GM18508 (cell line): ENCODE measurements around the gene ANK2.

ENCODE experiments used
- ATAC-seq: cut with Tn5 transposase; IDR thresholded peaks from one replicate; pipeline ENCODE4 v1.9.1; 2021; ENCODE audit warnings: moderate number of reproducible peaks; ENCODE audit not compliant: insufficient read depth, unreplicated experiment

Gene ANK2

DNA sequence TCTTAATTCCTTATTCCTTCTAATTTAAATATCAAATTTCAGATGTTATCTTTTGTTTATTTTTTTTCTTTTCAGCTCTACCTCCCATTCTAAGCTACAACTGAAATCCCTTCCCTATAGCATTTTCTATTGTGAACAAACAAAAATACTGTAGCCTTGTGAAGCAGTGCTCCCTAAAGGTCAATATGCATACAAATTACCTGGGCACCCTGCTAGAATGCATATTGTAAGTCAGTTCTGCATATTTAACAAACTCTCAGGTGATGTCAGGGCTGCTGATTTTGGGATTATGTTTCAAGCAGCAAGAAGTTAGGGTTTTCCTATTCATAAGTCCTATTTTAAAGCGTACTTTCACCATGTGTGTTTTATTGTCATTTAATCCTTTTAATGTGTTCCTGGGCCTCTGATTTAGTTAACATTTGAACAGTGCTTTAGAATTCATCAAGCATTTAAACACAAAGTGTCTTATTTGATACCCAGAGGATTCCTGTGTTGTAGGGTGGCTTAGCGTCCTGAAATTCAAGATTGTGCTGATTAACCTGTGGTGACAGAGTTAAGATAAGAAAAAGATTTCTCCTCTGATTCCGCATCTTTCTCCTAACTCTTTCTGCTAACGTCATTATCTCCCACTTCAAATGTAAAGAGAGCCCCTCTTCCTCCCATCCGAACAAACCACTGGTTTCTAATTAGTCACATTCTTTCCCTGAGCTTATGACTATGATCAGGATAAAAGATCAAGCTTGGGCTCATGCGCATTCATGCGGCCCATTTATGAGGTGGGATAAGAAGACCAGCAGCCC, 221.3 kb downstream of the ANK2 start:
- no peak for ATAC-seq

DNA sequence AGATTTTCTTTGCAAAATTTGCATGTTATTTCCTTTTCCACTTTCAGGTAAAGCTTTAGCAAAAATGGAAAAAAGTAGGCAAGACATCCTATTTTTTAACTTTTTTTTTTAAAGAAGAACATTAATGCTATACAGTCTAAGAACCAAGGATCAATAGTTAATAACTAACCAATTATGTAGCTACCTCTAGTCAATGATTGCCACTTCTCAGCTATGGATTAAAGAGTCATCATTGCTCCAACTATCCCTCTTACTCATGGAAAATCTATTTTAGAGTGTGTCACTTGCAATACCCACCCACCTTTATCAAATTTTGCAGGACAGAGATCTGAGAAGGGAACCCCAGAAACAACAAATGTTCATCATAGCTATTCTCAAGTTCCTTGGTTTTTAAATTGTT, 223.1 kb downstream of the ANK2 start:
- no peak for ATAC-seq

DNA sequence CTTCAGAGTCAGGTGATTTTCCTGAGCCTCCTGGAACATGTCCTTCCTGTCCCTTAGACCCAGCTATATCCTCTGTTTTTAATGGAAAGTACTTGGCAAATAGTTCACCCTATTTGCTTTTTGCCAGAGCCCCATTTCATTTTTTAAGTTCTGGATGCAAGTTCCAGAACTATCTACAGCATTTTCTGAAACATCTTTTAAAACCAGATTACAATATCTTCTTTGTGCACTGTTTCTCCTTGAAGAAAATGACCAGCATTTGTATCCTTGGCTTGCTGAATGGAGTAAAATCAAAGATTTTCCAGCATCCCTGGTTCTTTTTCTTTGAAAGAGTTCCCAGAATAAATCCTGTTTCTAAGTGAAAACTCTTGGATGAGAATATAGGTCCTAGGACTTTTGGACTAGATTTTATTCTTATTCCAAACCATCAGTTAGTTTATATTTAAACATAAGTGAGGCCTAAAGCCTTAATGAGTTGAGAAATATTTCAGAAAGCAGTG, 224.3 kb downstream of the ANK2 start:
- no peak for ATAC-seq

GRCh38 chr4:113276464-113277170, 227.2 kb downstream of the ANK2 start:
- no peak for ATAC-seq

GRCh38 chr4:113278324-113278934, 229.0 kb downstream of the ANK2 start:
- peak; percentile 96 for ATAC-seq

DNA sequence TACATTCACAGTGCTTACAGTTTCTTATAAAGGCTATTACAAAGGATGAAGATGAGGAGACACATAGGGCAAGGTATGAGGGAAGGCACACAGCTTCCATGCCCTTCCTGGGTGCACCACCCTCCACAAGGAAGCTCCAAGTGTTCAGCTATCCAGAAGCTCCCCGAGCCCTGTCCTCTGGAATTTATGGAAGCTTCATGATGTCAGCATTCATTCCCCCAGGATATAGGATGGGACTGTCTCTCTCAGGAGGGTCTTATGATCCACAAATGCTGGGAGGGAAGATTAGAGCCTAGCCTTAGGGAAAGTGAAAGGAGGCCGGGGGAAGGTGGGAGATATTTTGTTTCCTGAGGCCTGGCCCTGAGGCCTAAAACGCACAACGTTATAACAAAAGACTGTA, 236.0 kb downstream of the ANK2 start:
- no peak for ATAC-seq

- ATAC-seq, result no peak
Observed at GRCh38 chr4:113288257-113288656, 238.8 kb downstream of the ANK2 start.

DNA sequence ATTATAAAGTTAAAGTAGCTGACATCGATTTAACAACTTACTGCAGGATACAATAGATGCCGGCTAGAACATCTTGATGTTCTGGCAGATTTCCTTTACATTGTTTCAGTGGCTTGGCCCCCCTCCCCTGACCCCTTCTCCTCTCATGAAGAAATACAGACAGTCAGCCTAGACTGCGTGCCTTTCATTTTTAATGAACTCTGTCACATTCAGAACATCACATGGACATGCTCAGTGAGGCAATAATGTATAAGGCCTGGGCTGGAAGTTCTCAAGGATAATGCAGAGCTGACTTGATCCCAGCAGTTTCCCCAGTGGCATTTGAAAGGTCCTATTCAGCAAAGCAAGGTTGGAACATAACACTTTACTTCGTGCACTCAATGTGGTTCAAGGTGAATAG, 239.2 kb downstream of the ANK2 start:
- no peak for ATAC-seq

- ATAC-seq, result no peak
Observed at GRCh38 chr4:113289766-113290165, 240.3 kb downstream of the ANK2 start.

DNA sequence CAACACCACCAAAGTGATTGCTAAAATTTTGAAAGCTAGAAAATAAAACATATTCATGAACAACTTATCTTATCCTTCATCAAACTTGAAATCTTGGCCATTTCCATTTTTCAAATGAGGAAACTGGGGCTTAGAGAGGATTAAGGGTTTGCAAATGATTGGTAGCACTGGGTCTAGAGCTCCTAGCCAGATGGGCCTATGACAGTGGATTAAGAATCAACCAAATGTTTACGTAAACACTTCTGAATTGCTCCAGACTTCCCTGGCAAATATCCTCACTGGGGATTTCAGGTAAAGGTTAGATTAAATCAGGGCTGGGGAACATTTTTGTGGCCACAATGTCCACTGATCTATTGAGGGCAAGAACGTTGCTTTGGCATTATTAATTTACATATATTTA, 241.2 kb downstream of the ANK2 start:
- no peak for ATAC-seq

GRCh38 chr4:113292371-113293042, 243.1 kb downstream of the ANK2 start:
- ATAC-seq, result no peak

GRCh38 chr4:113293043-113293560, 243.6 kb downstream of the ANK2 start:
- no peak for ATAC-seq

DNA sequence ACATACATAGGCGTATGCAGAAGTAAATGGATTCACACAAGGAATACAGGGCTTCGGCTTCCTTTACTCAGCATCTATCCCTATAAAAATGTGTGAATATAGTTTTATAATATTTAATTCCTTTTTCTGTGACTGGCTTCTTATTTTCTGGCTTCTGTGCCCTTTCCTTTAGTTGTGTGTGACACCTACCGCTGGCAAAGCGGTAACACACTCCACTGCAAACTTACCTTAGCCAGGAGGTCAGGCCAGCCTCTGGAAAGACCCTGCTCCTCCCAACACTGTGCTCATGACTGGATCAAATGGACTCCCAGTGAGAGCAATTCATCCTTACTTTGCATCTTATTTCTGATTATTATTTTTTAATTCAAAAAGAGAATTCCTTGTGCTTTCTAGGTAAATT, 244.2 kb downstream of the ANK2 start:
- no peak for ATAC-seq

GRCh38 chr4:113294908-113295307, 245.5 kb downstream of the ANK2 start:
- ATAC-seq, result no peak

DNA sequence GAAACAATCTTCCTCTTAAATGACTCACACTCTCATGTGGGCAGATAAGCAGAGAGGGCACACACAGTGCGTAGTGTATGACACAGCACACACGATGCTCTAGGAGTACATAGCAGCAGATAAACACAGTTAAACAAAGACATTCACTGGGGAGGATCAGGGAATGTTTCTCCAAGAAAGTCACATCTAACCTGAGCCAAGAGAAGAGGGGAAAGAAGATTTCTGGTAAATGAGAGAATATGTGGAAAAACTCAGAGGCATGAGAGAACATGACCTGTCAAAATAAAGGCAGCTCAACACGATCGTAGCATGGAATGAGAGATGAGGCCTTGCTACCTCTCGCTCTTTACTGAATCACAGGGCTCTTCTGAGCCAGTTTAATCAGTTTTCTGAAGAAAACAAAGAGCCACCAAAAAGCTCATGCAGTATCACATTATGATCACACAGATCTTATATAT, 251.0 kb downstream of the ANK2 start:
- ATAC-seq, result no peak

DNA sequence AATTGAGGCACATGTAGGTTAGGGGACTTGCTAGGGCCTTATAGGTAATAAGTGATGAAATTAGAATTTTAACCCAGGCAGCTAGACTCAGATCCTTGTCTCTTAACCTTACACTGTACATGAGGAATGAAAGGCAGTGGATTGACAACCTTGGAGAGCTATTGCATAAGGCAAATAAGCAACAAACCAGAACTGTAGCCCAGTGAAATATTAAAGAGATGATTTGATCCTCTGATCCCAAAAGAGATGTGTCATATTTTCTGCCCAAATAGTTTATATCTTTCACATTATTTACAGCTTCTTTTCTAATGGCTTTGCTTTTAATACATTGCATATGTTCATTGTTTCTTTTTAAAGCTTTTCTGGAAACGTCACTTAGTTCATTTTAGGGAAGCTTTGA, 252.6 kb downstream of the ANK2 start:
- ATAC-seq, result no peak

DNA sequence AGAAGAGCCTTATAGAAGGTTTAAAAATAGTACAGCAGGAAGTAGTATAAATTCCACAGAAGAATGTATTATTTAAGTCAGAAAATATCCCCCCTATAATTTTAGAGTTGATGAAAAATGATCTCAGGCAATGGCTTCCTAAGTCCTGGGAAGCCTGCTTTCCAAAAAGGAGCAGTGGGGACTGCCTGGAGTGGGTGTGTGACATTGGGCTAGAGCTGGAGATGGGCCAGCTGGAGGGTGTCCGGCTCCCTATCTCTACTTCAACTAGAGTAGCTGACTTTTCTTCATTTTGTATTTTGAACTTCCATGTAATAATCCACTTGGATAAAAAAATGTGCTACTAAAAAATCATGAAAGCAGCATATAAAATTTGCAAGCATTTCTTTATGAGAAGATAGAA, 253.9 kb downstream of the ANK2 start:
- ATAC-seq, result no peak

- no peak for ATAC-seq
Observed at GRCh38 chr4:113311047-113311446, 261.6 kb downstream of the ANK2 start.

DNA sequence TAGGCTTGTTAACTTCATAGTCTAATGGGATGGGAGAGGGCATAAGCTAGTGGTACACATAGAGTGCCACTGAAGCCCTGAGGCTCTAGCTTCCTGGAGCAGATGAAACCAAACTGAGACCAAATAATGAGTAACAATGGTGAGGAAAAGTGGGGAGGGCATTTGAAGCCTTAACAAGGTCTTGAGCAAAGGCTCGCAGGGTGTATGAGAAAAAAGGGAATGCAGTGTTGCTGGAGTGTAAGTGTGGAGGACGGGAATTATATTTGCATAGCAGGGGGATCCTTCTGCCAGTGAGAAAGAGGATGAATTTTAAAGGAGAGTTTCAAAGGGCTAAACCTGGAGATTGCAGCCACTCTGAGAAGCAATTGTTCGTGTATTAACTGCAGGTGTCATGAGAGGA, 263.1 kb downstream of the ANK2 start:
- no peak for ATAC-seq

DNA sequence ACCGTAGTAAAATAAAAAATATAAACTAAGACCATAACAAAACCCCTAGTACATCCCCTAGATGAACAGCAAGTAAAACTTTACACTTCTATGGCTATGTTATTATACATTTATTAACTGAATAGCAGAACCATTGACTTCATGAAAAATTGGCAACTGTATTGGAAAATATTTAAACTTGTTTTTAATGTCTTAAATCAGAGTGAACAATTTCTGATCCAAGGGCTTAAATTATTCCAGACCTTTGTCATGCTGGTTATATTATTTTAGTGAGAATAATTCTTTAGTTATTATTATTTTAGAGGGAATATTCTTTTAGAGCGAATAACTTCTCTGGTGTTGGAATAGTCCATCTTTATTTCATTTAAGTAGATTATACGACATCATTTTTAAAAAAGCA, 265.0 kb downstream of the ANK2 start:
- ATAC-seq, result no peak
